Germinal center (tissue), 1 donor: ENCODE results near the gene FMN1.

ENCODE experiments used
- DNase-seq: peaks from one replicate; pipeline ENCODE4 v3.0.0; 2012; ENCODE audit warnings: mixed read lengths, low spot score

FMN1 gene

GRCh38 chr15:33155691-33156420, 38.7 kb downstream of the FMN1 start:
- no peak for DNase-seq

GRCh38 chr15:33154351-33155166, 40.0 kb downstream of the FMN1 start:
- no peak for DNase-seq

- no peak for DNase-seq
These were observed 41.0 kb downstream of the FMN1 start for GRCh38 chr15:33153548-33153947.

GRCh38 chr15:33152502-33153109, 41.9 kb downstream of the FMN1 start:
- DNase-seq = no peak

GRCh38 chr15:33150971-33151370, 43.5 kb downstream of the FMN1 start:
- DNase-seq = no peak

- DNase-seq = no peak
These were observed 44.0 kb downstream of the FMN1 start for GRCh38 chr15:33150431-33150941.

- DNase-seq = no peak
These were observed 44.6 kb downstream of the FMN1 start for GRCh38 chr15:33149919-33150318.

GRCh38 chr15:33148129-33148751, 46.3 kb downstream of the FMN1 start:
- DNase-seq = no peak

GRCh38 chr15:33146051-33146450, 48.5 kb downstream of the FMN1 start:
- no peak for DNase-seq

- DNase-seq = no peak
These were observed 49.1 kb downstream of the FMN1 start for GRCh38 chr15:33145447-33145846.

- no peak for DNase-seq
These were observed 51.8 kb downstream of the FMN1 start for GRCh38 chr15:33142708-33143107.

GRCh38 chr15:33138000-33138399, 56.5 kb downstream of the FMN1 start:
- DNase-seq = no peak

- no peak for DNase-seq
These were observed 57.4 kb downstream of the FMN1 start for GRCh38 chr15:33137101-33137500.

GRCh38 chr15:33136353-33136752, 58.2 kb downstream of the FMN1 start:
- no peak for DNase-seq

- DNase-seq = no peak
These were observed 59.1 kb downstream of the FMN1 start for GRCh38 chr15:33135355-33135781.

GRCh38 chr15:33132722-33133345, 61.7 kb downstream of the FMN1 start:
- DNase-seq = no peak

- DNase-seq = no peak
These were observed 62.3 kb downstream of the FMN1 start for GRCh38 chr15:33132233-33132580.

GRCh38 chr15:33131552-33132232, 62.8 kb downstream of the FMN1 start:
- no peak for DNase-seq

- DNase-seq = no peak
These were observed 67.8 kb downstream of the FMN1 start for GRCh38 chr15:33126559-33127290.

- no peak for DNase-seq
These were observed 68.5 kb downstream of the FMN1 start for GRCh38 chr15:33125894-33126537.
